ENCODE measurements around the gene LRRC49. TPM values are rescaled to one million over a fixed set of nuclear protein-coding genes. Genes with fewer than 3 reads are reported as not detected.
"Not testable (repeated sequence)": the region's sequence is repeated elsewhere in the genome, so short reads cannot be mapped to it uniquely, and the experiment has no call there.

Gene LRRC49
- total RNA-seq, 4 donors from 2014 or later, result 3.3 to 12.6 (median 3.6) TPM

DNA sequence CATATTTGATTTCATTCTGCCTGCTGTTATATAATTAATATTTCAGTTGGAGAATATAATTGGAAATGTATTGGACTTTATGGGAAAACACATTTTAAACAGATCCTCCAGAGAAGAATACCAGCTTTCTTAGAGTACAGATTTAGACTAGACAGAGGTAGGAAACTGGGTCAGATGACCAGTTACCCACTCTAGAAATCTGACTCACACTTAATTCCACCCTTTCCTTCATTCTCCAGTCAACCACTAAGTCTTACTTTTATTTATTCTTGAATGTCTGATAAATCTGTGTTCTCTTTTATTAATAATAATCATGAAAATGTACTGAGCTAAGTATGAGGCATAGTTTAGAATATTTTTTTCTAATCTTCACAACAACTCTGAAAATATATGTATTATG is 110.7 kb downstream of the LRRC49 start:
- no peak for DNase-seq (ENCODE audit: low spot score in 2 of 2)
- Histone ChIP-seq H3K4me3 (no peak overlapping the region), H3K27ac (no peak overlapping the region), H3K36me3 (no peaks in the 10 kb centered on the region), H3K27me3 (no peaks in the 10 kb centered on the region), H3K9me3 (no peaks in the 10 kb centered on the region), H3K4me1 (no peaks in the 10 kb centered on the region)
- TF ChIP-seq POLR2A (IDR thresholded peaks at IDR 0.05), result no peak
- TF ChIP-seq EP300 (IDR thresholded peaks at IDR 0.05), result no peak

DNA sequence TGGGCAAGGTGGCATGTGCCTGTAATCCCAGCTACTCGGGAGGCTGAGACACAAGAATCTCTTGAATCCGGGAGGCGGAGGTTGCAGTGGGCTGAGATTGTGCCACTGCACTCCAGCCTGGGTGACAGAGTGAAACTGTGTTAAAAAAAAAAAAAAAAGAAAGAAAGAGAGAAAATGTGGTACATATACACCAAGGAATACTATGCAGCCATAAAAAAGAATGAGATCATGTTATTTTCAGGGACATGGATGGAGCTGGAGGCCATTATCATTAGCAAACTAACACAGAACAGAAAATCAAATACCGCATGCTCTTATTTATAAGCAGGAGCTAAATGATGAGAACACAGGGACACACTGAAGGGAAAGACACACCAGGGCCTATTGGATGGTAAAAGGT is 111.9 kb downstream of the LRRC49 start:
- not testable (repeated sequence) for H3K36me3 ChIP-seq; H3K9me3 ChIP-seq; H3K27ac ChIP-seq; H3K4me1 ChIP-seq; H3K27me3 ChIP-seq; DNase-seq (ENCODE audit: low spot score in 2 of 2); H3K4me3 ChIP-seq
- WGBS, result 100% methylated on average over 4 of the region's 4 CpGs

DNA sequence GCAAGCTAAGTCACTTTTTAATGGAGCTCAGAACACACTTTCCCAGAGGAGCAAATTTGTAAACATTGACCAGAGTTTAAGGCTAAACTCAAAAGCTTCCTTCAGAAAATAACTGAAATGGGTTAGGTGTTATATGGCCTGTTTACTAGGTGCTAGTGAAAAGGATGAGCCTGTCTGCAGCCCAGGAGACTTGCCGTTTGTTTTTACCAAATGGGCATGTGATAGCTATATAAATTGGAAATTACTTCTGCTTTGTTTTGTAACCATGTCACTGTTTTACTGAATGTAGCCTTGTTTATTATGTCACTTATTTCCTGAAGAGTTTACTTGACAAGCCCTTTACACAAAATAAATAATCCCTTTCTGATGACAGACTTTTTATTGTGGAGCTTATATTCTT is 113.3 kb downstream of the LRRC49 start:
- Histone ChIP-seq H3K9me3 (no peaks in the 10 kb centered on the region), H3K36me3 (no peaks in the 10 kb centered on the region), H3K4me1 (no peaks in the 10 kb centered on the region), H3K27me3 (no peaks in the 10 kb centered on the region), H3K27ac (no peak overlapping the region), H3K4me3 (no peak overlapping the region)
- TF ChIP-seq POLR2A (IDR thresholded peaks at IDR 0.05) (no peak), EP300 (IDR thresholded peaks at IDR 0.05) (no peak), POLR2AphosphoS5 (IDR thresholded peaks at IDR 0.05) (no peak)
- TF ChIP-seq, protein P1, sequence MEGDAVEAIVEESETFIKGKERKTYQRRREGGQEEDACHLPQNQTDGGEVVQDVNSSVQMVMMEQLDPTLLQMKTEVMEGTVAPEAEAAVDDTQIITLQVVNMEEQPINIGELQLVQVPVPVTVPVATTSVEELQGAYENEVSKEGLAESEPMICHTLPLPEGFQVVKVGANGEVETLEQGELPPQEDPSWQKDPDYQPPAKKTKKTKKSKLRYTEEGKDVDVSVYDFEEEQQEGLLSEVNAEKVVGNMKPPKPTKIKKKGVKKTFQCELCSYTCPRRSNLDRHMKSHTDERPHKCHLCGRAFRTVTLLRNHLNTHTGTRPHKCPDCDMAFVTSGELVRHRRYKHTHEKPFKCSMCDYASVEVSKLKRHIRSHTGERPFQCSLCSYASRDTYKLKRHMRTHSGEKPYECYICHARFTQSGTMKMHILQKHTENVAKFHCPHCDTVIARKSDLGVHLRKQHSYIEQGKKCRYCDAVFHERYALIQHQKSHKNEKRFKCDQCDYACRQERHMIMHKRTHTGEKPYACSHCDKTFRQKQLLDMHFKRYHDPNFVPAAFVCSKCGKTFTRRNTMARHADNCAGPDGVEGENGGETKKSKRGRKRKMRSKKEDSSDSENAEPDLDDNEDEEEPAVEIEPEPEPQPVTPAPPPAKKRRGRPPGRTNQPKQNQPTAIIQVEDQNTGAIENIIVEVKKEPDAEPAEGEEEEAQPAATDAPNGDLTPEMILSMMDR (IDR thresholded peaks at IDR 0.05), result no peak
- DNase-seq (ENCODE audit: low spot score in 2 of 2), result no peak
- 80% methylated on average over 1 of the region's 1 CpG for WGBS

DNA sequence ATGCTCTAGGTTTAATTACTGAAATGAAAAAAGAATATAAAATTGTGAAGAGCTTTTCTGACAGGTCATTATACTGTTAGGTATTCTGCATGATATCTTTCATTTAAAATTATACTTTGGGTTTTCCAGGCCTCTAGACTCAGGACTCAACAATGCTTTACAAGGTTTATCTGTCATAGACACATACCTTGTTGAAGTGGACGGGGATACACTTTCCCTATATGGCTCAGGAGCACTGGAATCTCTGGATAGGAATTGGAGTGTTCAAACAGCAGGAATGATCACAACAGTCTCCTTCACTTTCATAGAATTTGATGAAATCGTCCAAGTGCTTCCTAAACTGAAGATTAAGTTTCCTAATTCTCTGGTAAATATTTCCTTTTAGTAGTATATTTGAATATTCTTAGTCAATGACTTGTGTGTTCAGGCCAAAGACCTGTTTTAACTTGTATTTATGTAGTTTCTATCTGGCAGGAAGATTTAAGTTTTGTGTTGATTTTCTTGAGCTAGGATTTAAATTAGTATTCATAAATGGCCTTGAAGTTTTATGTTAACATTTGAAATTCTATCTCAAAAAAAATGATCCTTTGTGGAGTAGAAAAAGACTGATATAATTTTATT is 115.7 kb downstream of the LRRC49 start:
- Histone ChIP-seq H3K4me1 (no peaks in the 10 kb centered on the region), H3K27ac (no peak overlapping the region), H3K4me3 (no peak overlapping the region), H3K27me3 (no peaks in the 10 kb centered on the region), H3K36me3 (no peaks in the 10 kb centered on the region), H3K9me3 (no peaks in the 10 kb centered on the region)
- WGBS, result 57% methylated on average over 2 of the region's 2 CpGs
- TF ChIP-seq POLR2AphosphoS5 (IDR thresholded peaks at IDR 0.05) (no peak), POLR2A (IDR thresholded peaks at IDR 0.05) (no peak), EP300 (IDR thresholded peaks at IDR 0.05) (no peak)
- TF ChIP-seq, protein P1 (IDR thresholded peaks at IDR 0.05), result no peak
- DNase-seq (ENCODE audit: low spot score in 2 of 2), result no peak

DNA sequence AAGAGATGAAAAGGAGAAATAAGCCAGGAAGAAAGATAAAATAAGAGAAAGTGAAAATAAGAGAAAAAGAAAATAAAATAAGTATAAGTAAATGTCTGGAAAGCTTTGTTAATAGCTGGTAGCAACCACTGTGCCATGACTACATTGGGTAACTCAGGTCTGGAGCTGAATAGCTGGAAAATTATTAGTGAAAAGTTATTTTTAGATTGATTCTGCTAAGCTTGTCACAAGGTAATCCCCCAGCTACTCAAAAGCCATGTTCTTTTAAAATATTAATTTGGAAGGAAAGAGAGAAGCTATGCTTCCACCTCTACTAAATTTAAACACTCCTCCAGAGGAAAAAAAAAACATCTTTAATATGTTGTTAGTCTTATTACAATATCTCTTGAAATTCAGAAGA is 117.8 kb downstream of the LRRC49 start:
- H3K4me3 ChIP-seq, result no peak overlapping the region
- DNase-seq (ENCODE audit: low spot score in 2 of 2), result no peak
- no peaks in the 10 kb centered on the region for H3K9me3 ChIP-seq

DNA sequence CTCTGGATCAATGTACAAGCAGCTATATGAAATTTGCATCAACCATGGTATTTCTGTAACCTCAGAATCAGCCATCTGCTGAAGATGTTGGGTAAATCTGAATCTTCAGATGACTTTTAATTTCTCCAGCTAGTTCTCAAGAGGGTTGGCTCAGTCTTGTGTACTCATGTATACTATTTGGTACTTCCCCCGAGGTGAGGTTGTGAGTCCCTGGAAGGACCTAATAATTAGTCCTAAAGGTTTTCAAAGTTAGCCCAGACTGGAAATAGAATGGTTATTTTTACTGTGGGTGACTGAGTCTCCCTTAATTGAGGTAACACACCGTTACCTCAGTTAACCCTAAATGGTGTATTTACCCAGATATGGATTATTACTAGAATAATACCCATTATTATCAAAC is 118.4 kb downstream of the LRRC49 start:
- Histone ChIP-seq H3K36me3 (no peaks in the 10 kb centered on the region), H3K9me3 (no peaks in the 10 kb centered on the region), H3K4me1 (no peaks in the 10 kb centered on the region), H3K4me3 (no peak overlapping the region), H3K27me3 (no peaks in the 10 kb centered on the region), H3K27ac (no peak overlapping the region)
- TF ChIP-seq POLR2A (IDR thresholded peaks at IDR 0.05), result no peak
- TF ChIP-seq, protein P1 (IDR thresholded peaks at IDR 0.05), result no peak
- no peak for TF ChIP-seq POLR2AphosphoS5 (IDR thresholded peaks at IDR 0.05)
- TF ChIP-seq EP300 (IDR thresholded peaks at IDR 0.05), result no peak
- 73% methylated on average over 2 of the region's 2 CpGs for WGBS
- DNase-seq (ENCODE audit: low spot score in 2 of 2), result no peak

More for the DNA sequence above, 117.8 kb downstream of the LRRC49 start:
- Histone ChIP-seq H3K27ac (no peak overlapping the region), H3K27me3 (no peaks in the 10 kb centered on the region), H3K36me3 (no peaks in the 10 kb centered on the region), H3K4me1 (no peaks in the 10 kb centered on the region)
- TF ChIP-seq POLR2A (IDR thresholded peaks at IDR 0.05) (no peak), POLR2AphosphoS5 (IDR thresholded peaks at IDR 0.05) (no peak), EP300 (IDR thresholded peaks at IDR 0.05) (no peak)
- TF ChIP-seq, protein P1 (IDR thresholded peaks at IDR 0.05), result no peak
